NK-92 treated with Interleukin-12 subunit alpha and Interleukin-12 subunit beta, amount 100 ng/mL, for 24 hours (cell line): ENCODE results near the gene CCDC9.

Experiments
- DNase-seq: peaks from one replicate; lab custom pipeline; 2025; lab: John Stamatoyannopoulos, UW

Gene CCDC9

DNA sequence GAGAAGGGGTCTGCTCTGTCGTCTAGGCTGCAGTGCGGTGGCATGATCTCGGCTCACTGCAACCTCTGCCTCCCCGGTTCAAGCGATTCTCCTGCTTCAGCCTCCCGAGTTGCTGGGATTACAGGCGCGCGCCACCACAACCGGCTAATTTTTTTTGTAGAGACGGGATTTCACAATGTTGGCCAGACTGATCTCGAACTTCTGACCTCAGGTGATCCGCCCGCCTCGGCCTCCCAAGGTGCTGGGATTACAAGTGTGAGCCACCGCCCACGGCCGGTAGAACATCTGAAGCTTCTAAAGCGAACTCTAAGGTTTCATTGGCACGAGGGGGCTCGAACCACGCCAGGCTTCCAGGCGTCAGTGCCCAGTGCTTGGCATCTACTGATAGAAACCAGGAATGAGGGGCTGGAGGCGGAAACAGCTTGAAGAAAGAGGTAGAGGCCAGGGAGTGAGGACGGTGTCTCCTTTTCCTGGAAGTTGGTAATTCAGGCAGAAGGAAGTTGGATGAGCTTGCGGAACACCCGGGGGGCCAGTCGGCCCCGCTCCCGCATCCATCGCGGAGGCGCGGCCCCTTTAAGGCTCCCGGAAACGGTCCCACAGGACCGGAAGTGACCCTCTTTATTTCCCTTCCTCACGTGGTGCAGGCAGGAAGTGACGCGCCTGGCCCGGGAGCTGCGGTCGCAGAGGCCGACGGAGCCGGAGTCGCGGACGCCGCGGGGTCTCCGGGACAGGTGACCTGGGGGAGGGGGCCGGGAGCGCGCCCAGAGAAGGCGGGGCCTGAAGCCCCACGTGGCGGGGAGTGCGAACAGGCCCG is at the start of gene CCDC9:
Gene CCDC9 (plus strand): TSS at position 647 of the 814 bp plus-strand sequence. CDS start 1,876 bp downstream, outside the sequence.
- peak; percentile 99 for DNase-seq

DNA sequence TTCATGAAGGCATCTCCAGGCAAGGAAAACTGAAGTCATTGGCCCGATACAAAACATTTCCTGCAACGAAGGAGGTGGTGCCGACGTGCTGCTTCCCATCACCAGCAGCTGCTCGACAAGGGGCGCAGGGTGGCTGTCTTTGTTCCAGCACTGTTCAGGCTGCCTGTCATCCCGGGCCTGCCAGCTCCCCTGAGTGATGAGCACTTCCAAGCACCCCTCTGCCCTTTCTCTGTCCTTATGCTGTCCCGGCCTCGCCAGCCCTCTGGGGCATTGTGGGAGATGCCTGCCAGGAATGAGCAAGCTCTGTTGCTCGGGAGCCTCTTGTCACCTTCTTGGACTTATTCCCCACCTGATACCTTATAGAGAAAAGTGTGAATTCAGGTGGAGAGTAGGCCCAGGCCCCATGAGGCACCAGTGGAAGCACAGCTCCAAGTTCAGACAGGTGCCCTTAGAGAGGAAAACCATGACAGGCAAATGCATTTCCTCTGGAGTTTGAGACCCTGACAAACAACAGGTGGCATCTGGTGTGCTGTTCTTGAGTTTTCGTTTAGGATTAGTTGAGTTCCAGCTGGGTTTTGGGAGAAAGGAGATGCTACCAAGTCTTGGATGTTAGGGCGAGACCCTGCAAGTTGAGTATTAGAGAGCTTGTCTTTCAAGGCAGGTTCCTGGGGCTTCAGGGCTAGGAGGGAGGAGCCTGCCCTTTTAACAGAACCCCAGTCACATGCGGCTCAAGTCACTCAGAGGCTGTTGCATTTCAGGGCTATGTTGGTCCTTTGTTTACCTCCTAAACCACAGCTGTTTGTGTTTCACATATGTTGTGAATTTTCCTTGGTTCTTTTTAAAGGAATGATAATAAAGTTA is 46.8 kb upstream of the CCDC9 start:
- no peak for DNase-seq

DNA sequence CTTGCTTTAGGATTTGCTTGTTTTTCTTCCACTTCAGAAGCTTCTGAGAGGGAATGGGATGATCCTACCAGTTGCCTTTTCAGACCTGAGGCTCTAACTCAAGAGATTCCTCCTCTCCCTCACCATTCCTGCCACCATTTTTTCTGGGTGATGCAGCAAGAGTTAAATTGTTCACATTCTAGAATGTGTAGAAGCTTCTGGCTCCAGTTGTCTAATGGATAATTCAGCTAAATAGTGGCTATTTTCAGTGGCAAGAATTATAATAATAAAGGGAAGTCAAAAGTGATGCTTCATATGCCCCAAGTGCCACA is 46.2 kb upstream of the CCDC9 start:
- no peak for DNase-seq

DNA sequence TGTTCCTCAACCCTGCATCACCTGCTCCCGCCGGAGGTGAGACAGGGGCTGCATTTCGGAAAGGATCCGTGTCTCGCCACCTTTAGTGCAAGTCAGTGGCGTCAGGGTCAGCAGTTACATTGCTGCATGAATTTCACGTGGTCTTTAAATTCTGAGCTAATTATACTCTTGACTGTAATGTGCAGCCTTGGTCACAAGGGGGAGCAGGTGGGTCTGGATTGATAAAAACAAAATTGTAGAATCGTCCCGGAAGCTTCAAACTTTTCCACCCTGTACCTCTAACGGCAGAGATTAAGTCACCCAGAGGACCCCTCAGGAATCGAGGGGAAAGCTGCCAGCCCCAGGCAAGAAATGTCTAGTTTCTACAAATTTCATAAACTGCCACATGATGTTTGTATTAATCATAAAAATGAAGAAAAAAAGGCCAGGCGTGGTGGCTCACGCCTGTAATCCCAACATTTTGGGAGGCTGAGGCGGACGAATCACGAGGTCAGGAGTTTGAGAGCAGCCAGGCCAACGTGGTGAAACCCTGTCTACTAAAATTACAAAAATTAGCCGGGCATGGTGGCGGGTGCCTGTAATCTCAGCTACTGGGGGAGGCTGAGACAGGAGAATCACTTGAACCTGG is 45.5 kb upstream of the CCDC9 start:
- peak; percentile 54 for DNase-seq

DNA sequence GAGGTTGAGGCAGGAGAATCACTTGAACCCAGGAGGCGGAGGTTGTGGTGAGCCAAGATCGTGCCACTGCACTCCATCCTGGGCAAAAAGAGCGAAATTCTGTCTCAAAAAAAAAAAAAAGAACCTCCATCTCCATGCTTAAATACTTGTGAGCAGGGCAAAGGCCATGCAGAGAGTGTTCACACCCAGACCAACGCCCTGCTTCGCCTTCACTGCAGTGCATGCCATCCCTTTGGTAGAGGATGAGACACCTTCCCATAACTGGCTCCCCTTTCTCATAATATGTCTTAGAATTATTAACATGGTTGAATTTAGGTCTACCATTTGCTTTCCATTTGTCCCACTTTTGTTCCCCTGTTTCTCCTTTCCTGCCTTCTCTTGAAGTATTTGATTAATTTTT is 40.7 kb upstream of the CCDC9 start:
- no peak for DNase-seq

DNA sequence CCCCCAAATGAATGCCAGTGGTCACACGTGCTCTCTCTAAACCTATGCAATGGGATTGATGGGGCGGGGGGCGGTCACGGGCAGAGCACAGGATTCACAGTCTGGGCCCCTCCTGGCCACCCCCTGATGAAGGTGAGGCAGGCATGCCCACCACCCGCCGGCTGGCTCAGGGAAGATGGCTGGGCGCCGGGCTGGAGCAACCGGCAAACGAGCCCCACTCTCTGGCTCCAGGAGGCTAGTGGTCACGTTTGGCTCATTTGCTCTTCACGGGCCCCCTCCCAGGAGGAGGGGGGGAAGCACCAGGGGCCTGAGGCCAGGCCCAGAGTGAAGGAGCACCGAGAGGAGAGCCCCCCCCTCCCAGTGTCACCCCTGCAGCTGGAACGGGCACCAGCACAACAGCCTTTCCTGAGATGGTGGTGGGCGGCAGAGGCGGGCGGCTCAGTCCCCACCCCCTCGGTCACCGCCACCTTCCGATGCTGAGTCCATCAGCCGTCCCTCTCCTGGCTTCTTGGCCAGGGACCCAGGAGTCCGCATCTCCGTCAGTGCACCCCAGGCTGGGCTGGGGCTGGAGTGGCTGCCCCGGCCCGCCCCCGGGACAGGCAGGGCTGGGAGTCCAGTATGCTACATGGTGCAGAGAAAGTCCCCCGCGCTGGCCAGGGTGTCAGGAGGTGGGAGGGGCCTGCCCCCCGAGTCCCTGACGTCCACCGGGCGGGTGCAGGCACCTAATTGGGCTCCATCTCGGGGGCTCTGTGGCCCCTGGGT is 35.1 kb upstream of the CCDC9 start:
- DNase-seq, result no peak

DNA sequence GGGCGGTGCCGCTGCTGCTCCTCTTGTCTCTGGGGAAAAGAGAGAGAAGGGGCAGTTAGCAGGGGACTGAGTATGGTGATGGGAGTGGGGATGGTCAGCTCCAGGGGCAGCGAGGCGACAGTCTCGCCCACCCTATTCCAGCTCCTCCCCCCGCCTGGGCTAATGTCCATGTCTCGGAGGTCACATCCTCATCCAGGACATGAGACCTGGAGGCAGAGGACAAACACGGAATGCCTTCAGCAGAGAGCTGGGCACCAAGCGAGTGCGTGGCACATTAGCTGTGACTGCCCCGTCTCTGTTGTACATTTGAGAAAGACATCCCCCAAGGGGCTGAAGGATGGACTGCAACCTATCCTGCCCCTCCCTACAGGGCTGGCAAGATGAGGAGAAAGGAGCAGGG is 34.4 kb upstream of the CCDC9 start:
- no peak for DNase-seq

DNA sequence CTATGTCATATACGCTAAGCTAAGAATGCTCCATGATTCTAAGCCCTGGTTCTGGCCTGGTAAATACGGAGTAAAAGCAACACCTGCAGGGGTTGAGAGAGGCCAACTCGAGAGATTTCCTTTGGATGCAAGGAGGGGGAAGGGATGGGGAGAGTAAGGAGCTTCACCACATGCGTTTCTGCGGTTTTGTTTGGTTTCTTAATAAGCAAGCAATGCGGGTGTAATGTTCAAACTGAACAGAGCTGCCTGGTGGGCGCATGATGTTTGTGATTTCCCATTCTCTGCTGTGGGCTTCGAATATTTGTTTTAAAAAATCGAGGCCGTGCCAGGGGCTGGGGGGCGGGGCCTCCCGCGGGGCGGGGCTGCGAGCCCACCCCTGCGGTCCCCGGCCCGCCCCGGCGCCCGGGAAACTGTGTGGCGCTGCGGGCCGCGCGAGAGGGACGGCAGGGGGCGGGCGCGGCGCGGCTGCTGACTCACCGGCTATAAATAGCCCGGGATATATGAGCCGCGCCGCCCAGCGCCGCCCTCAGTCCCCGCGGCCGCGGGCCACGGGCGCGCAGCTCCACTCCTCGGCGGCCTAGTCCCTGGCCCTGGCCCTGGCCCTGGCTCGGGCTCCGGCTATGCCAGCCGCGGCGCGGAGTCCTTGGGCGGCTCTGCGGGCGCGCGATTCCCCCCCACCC is 30.4 kb upstream of the CCDC9 start:
- peak; percentile 82 for DNase-seq

DNA sequence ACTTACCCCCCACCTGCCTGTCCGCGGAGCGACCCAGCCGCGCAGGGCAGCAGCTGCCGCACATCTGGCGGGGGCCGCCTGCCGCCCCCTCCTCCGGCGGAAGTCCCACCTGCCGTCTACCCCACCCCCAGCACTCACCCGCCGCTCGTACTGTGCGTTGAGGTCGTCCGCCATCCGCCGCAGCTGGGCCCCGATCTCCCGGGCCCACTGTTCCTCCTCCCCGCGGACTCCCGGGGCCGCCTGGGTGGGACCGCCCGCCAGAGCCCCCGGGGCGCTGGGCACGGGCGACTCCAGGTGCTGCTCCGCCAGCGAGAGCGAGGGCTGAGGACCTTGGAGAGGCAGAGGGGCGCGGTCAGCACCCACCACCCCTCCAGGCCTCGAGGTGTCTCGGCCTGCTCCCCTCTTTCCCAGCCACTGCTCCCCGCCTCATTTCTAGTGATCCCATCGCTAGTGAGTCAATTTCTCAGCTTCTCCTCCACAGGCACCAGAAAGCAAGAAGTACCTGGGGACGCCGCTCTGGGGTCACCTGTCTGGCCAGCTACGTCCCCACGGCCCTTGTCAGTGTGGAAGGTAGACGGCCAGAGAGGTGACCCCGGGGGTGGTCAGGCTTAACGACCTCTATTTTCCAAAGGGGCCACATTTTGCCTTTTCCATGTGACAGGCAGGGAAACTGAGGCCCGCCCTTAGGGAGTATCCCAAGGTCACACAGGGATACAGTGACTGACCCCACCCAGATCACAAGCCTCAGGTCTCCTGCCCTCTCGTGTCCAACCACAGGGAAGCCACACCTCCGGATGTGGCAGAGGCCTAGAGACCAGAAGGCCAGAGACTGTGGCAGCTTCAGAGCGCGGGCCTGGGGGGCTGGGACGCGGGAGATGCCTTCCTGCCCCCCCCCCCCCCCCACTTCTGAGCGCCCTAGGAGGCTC is 29.6 kb upstream of the CCDC9 start:
- DNase-seq, result peak; percentile 72

DNA sequence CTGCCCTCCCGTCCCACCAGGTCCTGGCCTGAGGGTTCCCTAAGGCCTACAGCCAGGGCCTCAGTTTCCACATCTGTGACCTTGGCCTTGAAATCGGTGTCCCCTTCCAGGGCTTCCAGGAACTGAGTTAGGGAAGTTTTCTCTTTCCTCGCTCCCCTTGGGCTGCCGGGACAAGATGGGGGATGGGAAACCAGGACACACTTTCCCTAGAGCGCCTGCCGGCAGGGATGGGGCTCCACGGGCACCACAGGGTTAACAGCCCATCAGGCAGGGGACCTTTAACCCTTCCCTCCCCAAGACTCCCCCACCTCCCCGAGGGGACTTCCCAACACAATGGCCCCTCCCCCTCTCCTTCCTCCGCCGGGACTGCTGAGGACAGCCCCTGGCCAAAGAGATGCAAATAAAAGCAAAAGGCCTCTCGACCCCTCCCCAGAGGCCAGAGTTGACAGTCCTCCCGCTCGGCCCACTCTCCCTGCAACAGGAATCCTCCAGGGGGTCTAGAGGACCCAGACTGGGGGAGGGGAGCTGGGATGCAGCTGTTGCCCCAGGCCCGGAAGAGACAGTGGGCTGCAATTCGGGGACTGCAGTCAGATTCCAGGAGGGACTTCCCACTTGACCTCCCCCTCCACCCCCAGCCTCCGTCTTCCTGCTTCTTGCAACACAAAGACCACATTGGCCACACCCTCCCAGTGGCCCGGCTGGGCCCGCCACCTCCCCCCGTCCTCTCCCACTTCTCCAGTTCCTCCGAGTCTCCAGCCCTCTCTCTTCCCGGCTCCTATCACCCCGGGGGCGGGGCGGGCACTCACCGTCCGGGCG is 28.8 kb upstream of the CCDC9 start:
- DNase-seq, result peak; percentile 42

DNA sequence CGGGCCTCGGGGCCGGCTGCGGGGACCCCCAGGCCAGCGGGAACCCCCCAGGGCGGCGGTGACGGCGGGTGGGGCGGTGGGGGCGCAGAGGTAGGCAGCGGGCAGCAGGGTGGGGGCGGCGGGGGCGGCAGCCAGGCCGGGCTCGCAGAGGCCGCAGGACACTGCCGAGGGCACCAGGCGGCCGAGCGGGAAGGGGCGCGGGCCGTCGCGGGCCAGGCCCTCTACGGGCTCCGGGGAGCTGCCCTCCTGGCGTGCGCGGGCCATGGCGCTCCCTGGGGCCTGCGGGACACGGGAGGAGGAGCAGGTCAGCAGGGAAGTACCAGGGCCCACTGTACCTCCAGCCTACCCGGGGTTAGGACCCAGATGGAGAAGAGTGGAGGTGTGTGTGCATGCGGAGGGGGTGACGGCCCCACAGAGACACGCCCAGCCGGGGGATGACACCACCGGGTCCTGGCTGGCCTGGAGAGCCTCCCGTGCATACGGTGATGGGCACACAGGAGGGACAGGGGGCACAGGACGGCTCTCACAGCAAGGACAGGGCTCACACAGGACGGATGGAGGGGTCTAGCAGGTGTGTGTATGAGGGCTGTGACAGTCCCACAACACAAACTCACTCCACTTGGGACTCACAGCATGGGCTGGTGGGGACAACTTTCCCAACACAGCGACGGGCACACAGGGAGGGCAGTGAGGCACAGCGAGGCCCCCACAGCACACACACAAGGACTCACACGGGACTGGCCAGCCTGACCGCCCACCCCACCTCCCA is 28.0 kb upstream of the CCDC9 start:
- no peak for DNase-seq

DNA sequence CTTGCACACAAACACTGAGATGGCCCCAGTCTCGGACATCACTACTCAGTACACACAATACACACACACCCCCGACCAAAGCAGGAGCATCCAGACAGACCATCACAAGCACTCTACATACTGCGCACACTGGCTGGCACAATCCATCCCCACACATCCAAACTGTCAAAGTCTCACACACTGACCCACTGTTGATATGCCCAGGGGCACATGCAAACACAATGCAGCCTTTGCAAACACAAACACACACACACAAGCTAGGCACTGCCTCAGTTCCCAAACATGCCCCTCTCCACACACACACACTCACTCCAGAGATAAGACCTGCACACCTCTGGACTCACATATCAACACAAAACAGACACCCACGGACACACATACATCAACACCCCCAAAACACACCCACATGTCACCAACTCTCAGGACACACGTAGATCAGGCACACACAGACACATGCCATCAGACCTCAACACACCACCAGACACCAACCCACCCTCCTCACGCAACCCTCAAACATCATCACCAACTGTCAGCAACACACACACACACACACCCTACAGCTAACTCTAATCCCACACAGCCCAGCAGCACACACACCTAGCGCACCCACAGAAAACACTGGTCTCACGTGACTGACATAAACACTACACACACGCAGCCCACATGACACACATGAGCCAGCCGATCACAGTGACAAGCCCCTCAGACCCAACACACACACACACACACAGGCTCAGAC is 27.2 kb upstream of the CCDC9 start:
- DNase-seq, result no peak

DNA sequence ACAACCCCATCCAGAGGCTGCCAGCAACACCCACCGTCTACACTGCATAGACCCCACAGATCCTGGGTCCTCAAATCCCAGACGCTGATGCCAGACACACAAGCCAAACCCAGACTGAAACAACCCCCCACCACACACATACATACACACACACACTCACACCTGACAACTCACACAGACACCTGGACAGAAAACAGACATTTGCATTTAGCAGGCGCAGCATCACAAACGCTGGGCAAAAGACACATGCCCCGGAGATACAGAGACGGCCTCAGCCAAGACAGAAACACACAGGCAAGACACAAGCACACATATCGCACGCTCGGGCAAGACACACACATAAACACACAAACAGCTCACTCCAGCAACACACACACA is 26.7 kb upstream of the CCDC9 start:
- DNase-seq, result no peak

DNA sequence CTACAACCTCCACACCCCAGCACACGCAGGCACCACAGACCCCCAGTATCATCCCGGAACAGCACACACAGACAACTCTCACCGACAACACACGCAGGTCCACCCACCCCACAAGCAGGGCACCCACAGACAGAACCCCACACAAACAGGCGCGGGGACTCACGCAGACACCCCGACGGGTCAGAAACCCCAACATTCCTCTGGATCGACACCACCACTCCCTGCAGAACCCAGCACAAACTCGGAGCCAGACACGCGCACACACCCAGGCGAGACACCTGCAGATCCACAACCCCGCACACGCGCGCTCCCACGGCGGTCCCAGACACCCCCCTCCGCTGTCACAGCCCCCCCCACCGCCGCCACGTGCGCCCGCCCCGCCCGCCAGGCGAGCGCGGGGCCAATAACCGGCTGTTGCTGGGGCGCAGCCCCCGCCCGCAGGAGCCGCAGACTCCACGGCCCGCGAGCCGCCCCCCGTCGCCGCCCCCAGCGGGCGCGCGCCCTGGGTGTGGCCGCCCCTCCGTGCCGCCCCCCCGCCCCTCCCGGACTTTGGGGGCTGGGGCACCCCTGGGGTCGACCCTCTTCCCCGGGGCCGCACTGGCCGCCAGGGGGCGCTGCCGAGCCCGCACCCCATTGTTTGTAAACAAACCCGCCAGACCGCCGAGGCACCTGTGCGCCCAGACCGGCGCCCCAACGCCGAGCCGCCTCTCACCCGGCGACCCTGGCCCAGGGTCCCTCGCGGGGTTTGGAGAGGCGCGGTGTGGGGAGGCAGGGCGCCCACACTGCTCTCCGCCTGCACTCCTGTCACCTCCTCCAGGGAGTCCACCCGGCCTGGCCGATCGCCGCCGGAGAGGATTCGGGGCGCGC is 26.0 kb upstream of the CCDC9 start:
- peak; percentile 68 for DNase-seq

DNA sequence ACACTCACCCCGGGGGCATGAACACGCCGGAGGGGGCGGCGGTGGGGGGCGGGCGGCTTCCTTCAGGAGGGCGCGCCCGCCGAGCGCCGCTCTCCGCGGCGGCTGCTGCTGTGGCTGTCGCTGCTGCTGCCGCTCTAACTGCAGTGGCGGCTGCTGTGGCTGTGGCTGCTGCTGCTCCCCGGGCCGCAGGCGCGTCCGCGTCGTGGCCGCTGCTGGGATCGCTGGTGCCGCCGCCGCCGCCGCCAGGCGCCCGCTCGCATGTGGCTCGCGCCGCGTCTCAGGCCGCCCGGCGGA is 25.5 kb upstream of the CCDC9 start, which contains the start of gene BBC3:
Gene BBC3 (minus strand): TSS at position 279 of the 294 bp plus-strand sequence. CDS start 2,768 bp downstream, outside the sequence.
- no peak for DNase-seq

DNA sequence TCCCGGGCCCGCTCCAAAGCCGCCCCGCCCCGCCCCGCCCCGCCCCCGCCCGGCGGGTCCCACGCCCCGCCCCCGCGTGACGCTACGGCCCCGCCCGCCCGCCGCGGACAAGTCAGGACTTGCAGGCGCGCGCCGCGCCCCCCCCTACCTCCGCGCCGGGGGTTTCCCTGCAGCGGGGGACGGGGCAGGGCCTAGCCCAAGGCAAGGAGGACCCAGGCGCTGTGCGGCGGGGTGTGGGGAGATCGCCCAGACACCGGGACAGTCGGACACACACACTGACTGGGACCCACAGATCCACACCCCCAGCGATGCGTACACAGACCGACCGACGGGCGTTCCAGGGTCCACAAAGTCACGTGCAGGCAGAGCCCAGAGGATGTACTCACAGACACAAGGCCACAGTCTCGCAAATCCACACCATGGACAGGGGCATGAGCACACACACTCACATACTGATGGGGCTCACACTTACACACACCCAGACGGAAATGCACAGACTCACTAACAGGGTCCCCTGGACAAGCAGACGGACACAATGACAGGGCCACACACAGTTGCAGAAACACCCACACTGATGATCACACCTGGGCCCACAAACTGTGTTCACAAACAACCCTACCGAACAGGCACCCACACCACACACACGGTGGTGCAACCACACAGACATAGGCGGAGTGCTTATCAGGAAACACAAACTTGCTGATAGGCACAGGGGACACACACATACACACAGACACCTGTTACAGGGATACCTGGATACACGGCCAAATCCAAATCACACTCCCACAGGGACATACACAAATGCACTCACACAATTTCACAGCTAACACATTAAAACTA is 24.9 kb upstream of the CCDC9 start:
- DNase-seq, result peak; percentile 82
